Dermis microvascular lymphatic vessel endothelial cell (primary cell): Measurements from ENCODE around the gene RNF212. TPM values are rescaled to one million over a fixed set of nuclear protein-coding genes. Genes with fewer than 3 reads are reported as not detected.

Experiments used
- total RNA-seq: library from RNA; depleted of rRNA; stranded (reverse); fragments of >200 nt; gene quantifications from 2 replicates; pipeline ENCODE4 v1.2.1, GENCODE V29; 2014

Gene RNF212
- total RNA-seq, 1 donor from 2014 or later: 0.39 TPM

Other genes starting within 250 kb of the RNF212 start
- gene GAK, start 181.2 kb downstream of the RNF212 start, total RNA-seq: 45.1 and 77.1 TPM in 2 replicates
- gene TMEM175, start 181.1 kb downstream of the RNF212 start, total RNA-seq: 7.6 and 13.8 TPM in 2 replicates
- gene DGKQ, start 140.0 kb downstream of the RNF212 start, total RNA-seq: 13.2 and 20.9 TPM in 2 replicates
- gene IDUA, start 126.5 kb downstream of the RNF212 start, total RNA-seq: 5.4 and 10.5 TPM in 2 replicates
- 0.13 TPM in 2 replicates for gene SLC26A1, start 120.2 kb downstream of the RNF212 start, total RNA-seq
- 6.2 and 14.3 TPM in 2 replicates for gene FGFRL1, start 101.9 kb downstream of the RNF212 start, total RNA-seq
- 0.26 and 0.76 TPM in 2 replicates for gene SPON2, start 59.0 kb upstream of the RNF212 start, total RNA-seq
- 211 and 274 TPM in 2 replicates for gene CTBP1, start 135.6 kb upstream of the RNF212 start, total RNA-seq
- gene MAEA, start 176.3 kb upstream of the RNF212 start, total RNA-seq: 45.8 and 64.4 TPM in 2 replicates
- 3.1 and 3.7 TPM in 2 replicates for gene UVSSA, start 233.6 kb upstream of the RNF212 start, total RNA-seq